ENCODE data around the gene CIAO1. TPM values are rescaled to one million over a fixed set of nuclear protein-coding genes. Genes with fewer than 3 reads are reported as not detected.

CIAO1 gene
- total and polyA plus RNA-seq, 2 of the 4 experiments (the other 2 are of a cell fraction) = 81.1 to 94.3 TPM

DNA sequence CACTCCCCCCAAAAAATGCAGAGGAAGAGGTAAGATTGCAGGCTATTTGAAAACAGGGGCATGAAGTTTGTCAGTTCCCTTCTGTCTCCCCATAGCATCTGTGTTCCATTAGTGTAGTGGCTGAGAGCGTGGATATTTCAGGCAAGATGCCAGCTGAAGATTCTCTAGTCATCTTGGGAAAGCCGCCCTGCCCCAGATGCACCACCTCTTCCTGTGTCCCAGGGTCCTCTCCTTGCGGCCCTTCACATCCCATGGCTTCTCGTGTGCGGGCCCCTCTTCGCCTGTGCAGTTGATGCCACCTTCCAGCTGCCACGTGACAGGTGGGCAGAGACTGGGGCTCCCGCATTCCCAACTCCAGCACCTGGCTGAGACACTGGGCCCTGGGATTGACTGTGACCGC lies 16.4 kb upstream of the CIAO1 start:
- Histone ChIP-seq H3K56ac (ENCODE audit: extremely low read depth, insufficient read depth, low read length) (no peak overlapping the region), H3K23ac (ENCODE audit: low read depth, low read length) (no peak overlapping the region), H3K4ac (ENCODE audit: low read depth, low read length) (no peak overlapping the region), H3K9ac (ENCODE audit: low read depth, low read length) (no peak overlapping the region), H2BK20ac (ENCODE audit: low read depth, low read length) (no peak overlapping the region), H2AK9ac (replicated peaks; ENCODE audit: low read depth, low read length, poor library complexity) (peak overlapping the region; percentile 68), H2AK5ac (ENCODE audit: low read depth, low read length) (0 out of 2 replicates have a peak overlapping the region, but pooled peaks have one; percentile 33), H3K9me3 (ENCODE audit: control insufficient read depth, insufficient read depth, low read length) (peaks cover 2% of the 10 kb centered on the region; the same call in 1 of the 2 replicates), H2BK120ac (ENCODE audit: low read depth, low read length) (no peak overlapping the region), H3K27ac (ENCODE audit: insufficient read depth, low read length) (no peak overlapping the region), H3K27me3 (ENCODE audit: control insufficient read depth, insufficient read depth, low read length) (no peaks in the 10 kb centered on the region), H4K8ac (ENCODE audit: low read depth in 2 of 2, low read length in 2 of 2) (peak overlapping the region in 1 of 2 experiments; percentile 35; a peak in 1 of 4 replicates), H4K91ac (ENCODE audit: insufficient read depth, low read depth, low read length) (peak overlapping the region; percentile 24; the same call in 1 of the 2 replicates), H2BK15ac (ENCODE audit: low read depth, low read length) (no peak overlapping the region), H3K4me2 (ENCODE audit: low read depth, low read length) (no peak overlapping the region), H4K5ac (ENCODE audit: low read depth, low read length) (no peak overlapping the region), H4K20me1 (ENCODE audit: insufficient read depth, low read length) (peaks cover 7% of the 10 kb centered on the region), H2BK5ac (ENCODE audit: low read depth, low read length, poor library complexity, severe bottlenecking) (no peak overlapping the region), H3K79me1 (ENCODE audit: low read depth in 1 of 2, low read length in 2 of 2) (peaks cover 7 to 23% of the 10 kb centered on the region in 2 experiments; a peak in 3 of 4 replicates), H3K4me1 (ENCODE audit: control insufficient read depth, insufficient read depth, low read length) (peaks cover 11% of the 10 kb centered on the region), H3K14ac (replicated peaks; ENCODE audit: low read depth, low read length) (no peak overlapping the region), H3K9me1 (ENCODE audit: insufficient read depth, low read length) (peaks cover 29% of the 10 kb centered on the region), H3K36me3 (ENCODE audit: control insufficient read depth, insufficient read depth, low read length) (peaks cover 28% of the 10 kb centered on the region), H2AFZ (replicated peaks; ENCODE audit: low read length, poor library complexity) (peak overlapping the region; percentile 16), H3K4me3 (ENCODE audit: insufficient read depth, low read depth, low read length) (no peak overlapping the region), H3K18ac (ENCODE audit: low read depth, low read length) (no peak overlapping the region)
- in situ Hi-C loops (cut with MboI; ENCODE audit: low sequenced_read_pairs) = loop anchor here (25.0 kb wide), 1 partner anchor 237 kb away; no protein-coding TSS in a partner anchor
- TF ChIP-seq RCOR1 (IDR thresholded peaks at IDR 0.05; ENCODE audit: insufficient replicate concordance, low read length) = no peak
- no peak for TF ChIP-seq MXI1 (IDR thresholded peaks at IDR 0.05; ENCODE audit: borderline replicate concordance, low read depth, low read length)
- no peak for TF ChIP-seq NFE2L2 (IDR thresholded peaks at IDR 0.05; ENCODE audit: low read depth, low read length)
- no peak for TF ChIP-seq POLR2A (IDR thresholded peaks at IDR 0.05; ENCODE audit: low read depth, low read length)
- no peak for TF ChIP-seq CHD1 (IDR thresholded peaks at IDR 0.05; ENCODE audit: low read depth, low read length)
- TF ChIP-seq, protein P1, sequence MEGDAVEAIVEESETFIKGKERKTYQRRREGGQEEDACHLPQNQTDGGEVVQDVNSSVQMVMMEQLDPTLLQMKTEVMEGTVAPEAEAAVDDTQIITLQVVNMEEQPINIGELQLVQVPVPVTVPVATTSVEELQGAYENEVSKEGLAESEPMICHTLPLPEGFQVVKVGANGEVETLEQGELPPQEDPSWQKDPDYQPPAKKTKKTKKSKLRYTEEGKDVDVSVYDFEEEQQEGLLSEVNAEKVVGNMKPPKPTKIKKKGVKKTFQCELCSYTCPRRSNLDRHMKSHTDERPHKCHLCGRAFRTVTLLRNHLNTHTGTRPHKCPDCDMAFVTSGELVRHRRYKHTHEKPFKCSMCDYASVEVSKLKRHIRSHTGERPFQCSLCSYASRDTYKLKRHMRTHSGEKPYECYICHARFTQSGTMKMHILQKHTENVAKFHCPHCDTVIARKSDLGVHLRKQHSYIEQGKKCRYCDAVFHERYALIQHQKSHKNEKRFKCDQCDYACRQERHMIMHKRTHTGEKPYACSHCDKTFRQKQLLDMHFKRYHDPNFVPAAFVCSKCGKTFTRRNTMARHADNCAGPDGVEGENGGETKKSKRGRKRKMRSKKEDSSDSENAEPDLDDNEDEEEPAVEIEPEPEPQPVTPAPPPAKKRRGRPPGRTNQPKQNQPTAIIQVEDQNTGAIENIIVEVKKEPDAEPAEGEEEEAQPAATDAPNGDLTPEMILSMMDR (conservative IDR thresholded peaks at IDR 0.05; ENCODE audit: low read depth, low read length) = no peak
- no peak for TF ChIP-seq CEBPB (IDR thresholded peaks at IDR 0.05; ENCODE audit: low read depth, low read length)
- no peak for TF ChIP-seq SMC3 (IDR thresholded peaks at IDR 0.05; ENCODE audit: low read depth, low read length)
- TF ChIP-seq, protein P2, sequence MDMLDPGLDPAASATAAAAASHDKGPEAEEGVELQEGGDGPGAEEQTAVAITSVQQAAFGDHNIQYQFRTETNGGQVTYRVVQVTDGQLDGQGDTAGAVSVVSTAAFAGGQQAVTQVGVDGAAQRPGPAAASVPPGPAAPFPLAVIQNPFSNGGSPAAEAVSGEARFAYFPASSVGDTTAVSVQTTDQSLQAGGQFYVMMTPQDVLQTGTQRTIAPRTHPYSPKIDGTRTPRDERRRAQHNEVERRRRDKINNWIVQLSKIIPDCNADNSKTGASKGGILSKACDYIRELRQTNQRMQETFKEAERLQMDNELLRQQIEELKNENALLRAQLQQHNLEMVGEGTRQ (IDR thresholded peaks at IDR 0.05; ENCODE audit: low read depth, low read length) = no peak
- no peak for TF ChIP-seq BHLHE40 (IDR thresholded peaks at IDR 0.05; ENCODE audit: low read depth, low read length)
- no peak for TF ChIP-seq MAZ (IDR thresholded peaks at IDR 0.05; ENCODE audit: borderline replicate concordance, low read depth, low read length)
- no peak for TF ChIP-seq RAD21 (IDR thresholded peaks at IDR 0.05; ENCODE audit: low read length)
- no peak for TF ChIP-seq FOS (IDR thresholded peaks at IDR 0.05; ENCODE audit: low read depth, low read length)
- TF ChIP-seq, protein P3, sequence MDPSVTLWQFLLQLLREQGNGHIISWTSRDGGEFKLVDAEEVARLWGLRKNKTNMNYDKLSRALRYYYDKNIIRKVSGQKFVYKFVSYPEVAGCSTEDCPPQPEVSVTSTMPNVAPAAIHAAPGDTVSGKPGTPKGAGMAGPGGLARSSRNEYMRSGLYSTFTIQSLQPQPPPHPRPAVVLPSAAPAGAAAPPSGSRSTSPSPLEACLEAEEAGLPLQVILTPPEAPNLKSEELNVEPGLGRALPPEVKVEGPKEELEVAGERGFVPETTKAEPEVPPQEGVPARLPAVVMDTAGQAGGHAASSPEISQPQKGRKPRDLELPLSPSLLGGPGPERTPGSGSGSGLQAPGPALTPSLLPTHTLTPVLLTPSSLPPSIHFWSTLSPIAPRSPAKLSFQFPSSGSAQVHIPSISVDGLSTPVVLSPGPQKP (IDR thresholded peaks at IDR 0.05; ENCODE audit: borderline replicate concordance, low read depth, low read length) = no peak
- ChIA-PET CTCF (no interaction called here), POLR2A (ENCODE audit: unreplicated experiment) (no interaction called here)
- WGBS, 2 experiments (ENCODE audit: extremely low coverage in 2 of 2, insufficient read length in 1 of 2) = 92% methylated on average over 2 of the region's 9 CpGs; no CpG with 5 or more reads in 1 of the 2 experiments
- ATAC-seq (ENCODE audit: low read depth) = no peak
- dilution Hi-C loops (cut with HindIII; ENCODE audit: low sequenced_read_pairs, unreplicated experiment) = no loop called here
- BruUV-seq (replicated peaks) = no TSS peak
- peak; percentile 64 for DNase-seq
- intact Hi-C loops (cut with micrococcal nuclease) = no loop called here

Measured in IMR-90 (cell line).